T-helper 17 cell (primary cell): ENCODE results near the gene PLCZ1. TPM values are rescaled to one million over a fixed set of nuclear protein-coding genes. Genes with fewer than 3 reads are reported as not detected.
"Not testable (repeated sequence)": the region's sequence is repeated elsewhere in the genome, so short reads cannot be mapped to it uniquely, and the experiment has no call there.

Source experiments
- ATAC-seq: fragments of 150-1000 bp; cut with Tn5 transposase; 2 replicates; pipeline ENCODE4 v1.10.0; 2021; ENCODE audit warnings: mild to moderate bottlenecking, moderate library complexity
- DNase-seq, 3 donors: peaks; one replicate each; pipeline versions ENCODE4 v3.0.0 to v3.0.0-alpha.2; 2020 to 2021
- H3K9me3 ChIP-seq: one replicate; pipeline ENCODE4 v1.7.0; 2013; ENCODE audit warnings: low read length, mild to moderate bottlenecking; ENCODE audit not compliant: control insufficient read depth, poor library complexity, severe bottlenecking
- H3K27ac Mint-ChIP-seq: one replicate; pipeline ENCODE4 v1.8.0; 2022; ENCODE audit warnings: mild to moderate bottlenecking, moderate library complexity, mixed read lengths
- H3K27me3 Mint-ChIP-seq: one replicate; pipeline ENCODE4 v1.8.0; 2022; ENCODE audit warnings: mixed read lengths
- H3K36me3 Mint-ChIP-seq: one replicate; pipeline ENCODE4 v1.8.0; 2022; ENCODE audit warnings: low read depth, mixed read lengths
- H3K4me1 Mint-ChIP-seq: one replicate; pipeline ENCODE4 v1.8.0; 2022; ENCODE audit warnings: mild to moderate bottlenecking, mixed read lengths
- H3K4me3 Mint-ChIP-seq: one replicate; pipeline ENCODE4 v1.8.0; 2022; ENCODE audit warnings: mild to moderate bottlenecking, moderate library complexity, mixed read lengths
- total RNA-seq, 4 donors: library from RNA in 2 of 4; stranded (reverse) in 2 of 4; gene quantifications; one replicate each; pipeline ENCODE4 v1.2.3 and lab custom pipeline; 2022 to 2026

Gene PLCZ1
- not detected for total RNA-seq
- 0 reads per million in 2 donors for total RNA-seq (lab: John Stamatoyannopoulos, UW)

GRCh38 chr12:18737819-18738218 is at the start of gene PLCZ1, which contains the start of gene CAPZA3:
PLCZ1 (minus strand) TSS chr12:18738012; CDS start chr12:18737371, 641 bp downstream.
CAPZA3 (plus strand) TSS chr12:18738119; CDS start chr12:18738269, 150 bp downstream.
- Mint-ChIP-seq H3K36me3 (no peaks in the 10 kb centered on the region), H3K4me1 (no peaks in the 10 kb centered on the region), H3K27ac (no peak within 1 kb of the TSS), H3K27me3 (no peaks in the 10 kb centered on the region), H3K4me3 (no peak within 1 kb of the TSS)
- no peaks in the 10 kb centered on the region for H3K9me3 ChIP-seq
- ATAC-seq: no peak
- DNase-seq: no peak

- DNase-seq, H3K4me3 Mint-ChIP-seq, ATAC-seq, H3K27ac Mint-ChIP-seq, H3K9me3 ChIP-seq, H3K4me1 Mint-ChIP-seq, H3K36me3 Mint-ChIP-seq, H3K27me3 Mint-ChIP-seq: not testable (repeated sequence)
These were observed 47.7 kb upstream of the PLCZ1 start for GRCh38 chr12:18785465-18785864.

GRCh38 chr12:18782827-18783226 is 45.0 kb upstream of the PLCZ1 start:
- H3K9me3 ChIP-seq: no peaks in the 10 kb centered on the region
- no peak overlapping the region for H3K4me3 Mint-ChIP-seq
- DNase-seq (no peak), ATAC-seq (no peak)
- H3K4me1 Mint-ChIP-seq: no peaks in the 10 kb centered on the region
- H3K36me3 Mint-ChIP-seq: no peaks in the 10 kb centered on the region
- no peaks in the 10 kb centered on the region for H3K27me3 Mint-ChIP-seq
- H3K27ac Mint-ChIP-seq: no peak overlapping the region

- H3K27ac Mint-ChIP-seq, H3K4me3 Mint-ChIP-seq, ATAC-seq: not testable (repeated sequence)
These were observed 28.7 kb upstream of the PLCZ1 start for GRCh38 chr12:18766479-18766878.

GRCh38 chr12:18755341-18755740 is 17.5 kb upstream of the PLCZ1 start:
- ATAC-seq (no peak), DNase-seq (no peak)
- no peaks in the 10 kb centered on the region for H3K27me3 Mint-ChIP-seq
- H3K4me3 Mint-ChIP-seq: no peak overlapping the region
- no peaks in the 10 kb centered on the region for H3K36me3 Mint-ChIP-seq
- no peaks in the 10 kb centered on the region for H3K9me3 ChIP-seq
- H3K27ac Mint-ChIP-seq: no peak overlapping the region
- no peaks in the 10 kb centered on the region for H3K4me1 Mint-ChIP-seq

More at GRCh38 chr12:18766479-18766878, 28.7 kb upstream of the PLCZ1 start:
- DNase-seq, H3K4me1 Mint-ChIP-seq, H3K36me3 Mint-ChIP-seq, H3K27me3 Mint-ChIP-seq, H3K9me3 ChIP-seq: not testable (repeated sequence)

- DNase-seq: no peak
- no peak for ATAC-seq
- H3K4me3 Mint-ChIP-seq: no peak overlapping the region
These were observed 16.4 kb upstream of the PLCZ1 start for GRCh38 chr12:18754124-18754707.

GRCh38 chr12:18753481-18754123 is 15.8 kb upstream of the PLCZ1 start:
- ATAC-seq: no peak

More at GRCh38 chr12:18754124-18754707, 16.4 kb upstream of the PLCZ1 start:
- Mint-ChIP-seq H3K4me1 (no peaks in the 10 kb centered on the region), H3K36me3 (no peaks in the 10 kb centered on the region), H3K27ac (no peak overlapping the region), H3K27me3 (no peaks in the 10 kb centered on the region)
- no peaks in the 10 kb centered on the region for H3K9me3 ChIP-seq

GRCh38 chr12:18752947-18753346 is 15.1 kb upstream of the PLCZ1 start:
- no peaks in the 10 kb centered on the region for H3K27me3 Mint-ChIP-seq
- H3K36me3 Mint-ChIP-seq: no peaks in the 10 kb centered on the region
- no peak for ATAC-seq
- no peaks in the 10 kb centered on the region for H3K9me3 ChIP-seq
- H3K4me1 Mint-ChIP-seq: no peaks in the 10 kb centered on the region
- H3K4me3 Mint-ChIP-seq: no peak overlapping the region
- DNase-seq: no peak
- H3K27ac Mint-ChIP-seq: no peak overlapping the region

More at GRCh38 chr12:18753481-18754123, 15.8 kb upstream of the PLCZ1 start:
- no peaks in the 10 kb centered on the region for H3K36me3 Mint-ChIP-seq
- H3K4me1 Mint-ChIP-seq: no peaks in the 10 kb centered on the region
- H3K27me3 Mint-ChIP-seq: no peaks in the 10 kb centered on the region
- DNase-seq: no peak
- H3K9me3 ChIP-seq: no peaks in the 10 kb centered on the region
- H3K4me3 Mint-ChIP-seq: no peak overlapping the region
- H3K27ac Mint-ChIP-seq: no peak overlapping the region

- DNase-seq: no peak
- no peaks in the 10 kb centered on the region for H3K36me3 Mint-ChIP-seq
- H3K27me3 Mint-ChIP-seq: no peaks in the 10 kb centered on the region
- H3K4me1 Mint-ChIP-seq: no peaks in the 10 kb centered on the region
- no peak for ATAC-seq
- no peak overlapping the region for H3K4me3 Mint-ChIP-seq
- H3K27ac Mint-ChIP-seq: no peak overlapping the region
- H3K9me3 ChIP-seq: no peaks in the 10 kb centered on the region
These were observed 14.6 kb upstream of the PLCZ1 start for GRCh38 chr12:18752280-18752920.

- Mint-ChIP-seq H3K4me1 (no peaks in the 10 kb centered on the region), H3K36me3 (no peaks in the 10 kb centered on the region), H3K27me3 (no peaks in the 10 kb centered on the region), H3K27ac (no peak overlapping the region), H3K4me3 (no peak overlapping the region)
- H3K9me3 ChIP-seq: no peaks in the 10 kb centered on the region
- no peak for DNase-seq
- ATAC-seq: no peak
These were observed 14.1 kb upstream of the PLCZ1 start for GRCh38 chr12:18751866-18752265.

GRCh38 chr12:18750085-18750484 is 12.3 kb upstream of the PLCZ1 start:
- no peaks in the 10 kb centered on the region for H3K9me3 ChIP-seq
- ATAC-seq: no peak
- H3K4me3 Mint-ChIP-seq: no peak overlapping the region
- no peak for DNase-seq
- no peaks in the 10 kb centered on the region for H3K27me3 Mint-ChIP-seq
- H3K4me1 Mint-ChIP-seq: no peaks in the 10 kb centered on the region
- H3K27ac Mint-ChIP-seq: no peak overlapping the region
- no peaks in the 10 kb centered on the region for H3K36me3 Mint-ChIP-seq

GRCh38 chr12:18749386-18749957 is 11.7 kb upstream of the PLCZ1 start:
- Mint-ChIP-seq H3K4me3 (no peak overlapping the region), H3K27ac (no peak overlapping the region), H3K4me1 (no peaks in the 10 kb centered on the region), H3K27me3 (no peaks in the 10 kb centered on the region), H3K36me3 (no peaks in the 10 kb centered on the region)
- ATAC-seq: no peak
- no peaks in the 10 kb centered on the region for H3K9me3 ChIP-seq
- no peak for DNase-seq

- DNase-seq: no peak
- Mint-ChIP-seq H3K4me1 (no peaks in the 10 kb centered on the region), H3K36me3 (no peaks in the 10 kb centered on the region), H3K4me3 (no peak overlapping the region), H3K27ac (no peak overlapping the region), H3K27me3 (no peaks in the 10 kb centered on the region)
- ATAC-seq: no peak
- no peaks in the 10 kb centered on the region for H3K9me3 ChIP-seq
These were observed 10.1 kb upstream of the PLCZ1 start for GRCh38 chr12:18747895-18748294.
